Psoas muscle (tissue), 8 donors: ENCODE results near the gene FTCDNL1. TPM values are rescaled to one million over a fixed set of nuclear protein-coding genes. Genes with fewer than 3 reads are reported as not detected.

Experiments
- ATAC-seq, 4 donors: fragments of 200-7000 bp; cut with Tn5 transposase; one replicate each; pipeline ENCODE4 v1.9.1; 2020; ENCODE audit warnings: moderate library complexity in 3 of 4, mild to moderate bottlenecking in 2 of 4
- DNase-seq, 2 donors: peaks; one replicate each; pipeline ENCODE4 v3.0.0-alpha.2; 2020
- H3K27ac ChIP-seq: fragments of 200-600 bp; one replicate; pipeline ENCODE4 v1.8.0; 2022
- H3K27me3 ChIP-seq, 3 donors: fragments of 200-600 bp in 1 of 3; one replicate each; pipeline versions ENCODE4 v1.6.1 to v1.8.0; 2013 to 2022; ENCODE audit warnings: low read length in 2 of 3, mild to moderate bottlenecking in 2 of 3, moderate library complexity in 1 of 3; ENCODE audit not compliant: insufficient read depth in 3 of 3
- H3K36me3 ChIP-seq, 2 donors: fragments of 200-600 bp in 1 of 2; one replicate each; pipeline versions ENCODE4 v1.6.1 to v1.8.0; 2013 to 2022; ENCODE audit warnings: low read depth in 1 of 2, mild to moderate bottlenecking in 1 of 2, moderate library complexity in 1 of 2; ENCODE audit not compliant: insufficient read depth in 1 of 2
- H3K4me1 ChIP-seq: fragments of 200-600 bp; one replicate; pipeline ENCODE4 v1.8.0; 2022
- H3K4me3 ChIP-seq: fragments of 200-600 bp; one replicate; pipeline ENCODE4 v1.8.0; 2022; ENCODE audit warnings: mild to moderate bottlenecking
- H3K9me3 ChIP-seq: fragments of 200-600 bp; one replicate; pipeline ENCODE4 v1.8.0; 2022
- WGBS, 3 donors: extraction: QIAGEN DNeasy Blood & Tissue Kit; methylation state at CpG; one replicate each; pipeline versions ENCODE4 v1.1.6 to v1.1.7; 2013; 5-methylcytosine and 5-hydroxymethylcytosine counted together
- intact Hi-C, 2 donors: fragments of 100-400 bp; cut with DNase I; formaldehyde crosslinking; loops; one replicate each; pipeline versions ENCODE4 v1.11.0 to v1.14.2; 2022
- polyA plus RNA-seq, 3 donors: library from polyadenylated mRNA; stranded (reverse); fragments of 200-250 nt; gene quantifications; one replicate each; pipeline ENCODE4 v1.2.3, GENCODE V29; 2013
- total RNA-seq, 4 donors: library from RNA; stranded (reverse); fragmentation: NEBNext Ultra II Directional in 2 of 4; extraction: Animal tissue kit (Norgen Biotek cat#: 25700) in 2 of 4; gene quantifications; one replicate each; pipeline versions ENCODE4 v1.2.1 to v1.2.4, GENCODE V29; 2021 to 2023
- TF ChIP-seq, protein P1 (sequence below): fragments of 200-600 bp; IDR thresholded peaks from one replicate; pipeline ENCODE4 v1.8.0; 2022; ENCODE audit warnings: antibody characterized with exemption
- donor health status: healthy with polysubstance abuse.
- donor health status: DM: no; HTN: no; CAD: no; lungs with moderate emphysema.
- donor health status: Bipolar disorder and iron deficiency.
- donor health status: healthy.
- donor health status: DM: yes; HTN: yes; CAD: no.
- donor health status: DM: no; HTN: no; CAD: no.
- donor health status: DM: no; HTN: no; CAD: no.
- donor health status: DM: yes; HTN: yes; CAD: no.

FTCDNL1 gene
- total and polyA plus RNA-seq, 7 donors, result 4.9 to 25.7 (median 9.0) TPM

DNA sequence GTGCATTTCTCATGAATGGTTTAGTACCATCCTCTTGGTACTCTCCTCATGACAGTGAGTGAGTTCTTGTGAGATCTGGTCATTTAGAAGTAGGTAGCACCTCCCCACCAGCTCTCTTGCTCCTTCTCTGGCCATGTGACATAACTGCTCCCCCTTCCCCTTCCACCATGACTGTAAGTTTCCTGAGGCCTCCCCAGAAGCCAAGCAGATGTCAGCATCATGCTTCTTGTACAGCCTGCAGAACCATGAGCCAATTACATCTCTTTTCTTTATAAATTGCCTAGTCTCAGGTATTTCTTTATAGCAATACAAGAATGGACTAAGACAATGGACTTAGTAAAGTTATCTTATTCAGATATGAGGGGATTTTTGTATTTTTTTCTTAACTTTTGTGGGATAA lies 43.0 kb downstream of the FTCDNL1 start:
- Histone ChIP-seq H3K4me3 (no peak overlapping the region), H3K36me3 (no peaks in the 10 kb centered on the region), H3K4me1 (peaks cover 5% of the 10 kb centered on the region), H3K27me3 (no peaks in the 10 kb centered on the region), H3K27ac (no peak overlapping the region), H3K9me3 (no peaks in the 10 kb centered on the region)
- intact Hi-C loops, result no loop called here
- no peak for ATAC-seq
- no peak for DNase-seq
- TF ChIP-seq, protein P1, sequence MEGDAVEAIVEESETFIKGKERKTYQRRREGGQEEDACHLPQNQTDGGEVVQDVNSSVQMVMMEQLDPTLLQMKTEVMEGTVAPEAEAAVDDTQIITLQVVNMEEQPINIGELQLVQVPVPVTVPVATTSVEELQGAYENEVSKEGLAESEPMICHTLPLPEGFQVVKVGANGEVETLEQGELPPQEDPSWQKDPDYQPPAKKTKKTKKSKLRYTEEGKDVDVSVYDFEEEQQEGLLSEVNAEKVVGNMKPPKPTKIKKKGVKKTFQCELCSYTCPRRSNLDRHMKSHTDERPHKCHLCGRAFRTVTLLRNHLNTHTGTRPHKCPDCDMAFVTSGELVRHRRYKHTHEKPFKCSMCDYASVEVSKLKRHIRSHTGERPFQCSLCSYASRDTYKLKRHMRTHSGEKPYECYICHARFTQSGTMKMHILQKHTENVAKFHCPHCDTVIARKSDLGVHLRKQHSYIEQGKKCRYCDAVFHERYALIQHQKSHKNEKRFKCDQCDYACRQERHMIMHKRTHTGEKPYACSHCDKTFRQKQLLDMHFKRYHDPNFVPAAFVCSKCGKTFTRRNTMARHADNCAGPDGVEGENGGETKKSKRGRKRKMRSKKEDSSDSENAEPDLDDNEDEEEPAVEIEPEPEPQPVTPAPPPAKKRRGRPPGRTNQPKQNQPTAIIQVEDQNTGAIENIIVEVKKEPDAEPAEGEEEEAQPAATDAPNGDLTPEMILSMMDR, result no peak

DNA sequence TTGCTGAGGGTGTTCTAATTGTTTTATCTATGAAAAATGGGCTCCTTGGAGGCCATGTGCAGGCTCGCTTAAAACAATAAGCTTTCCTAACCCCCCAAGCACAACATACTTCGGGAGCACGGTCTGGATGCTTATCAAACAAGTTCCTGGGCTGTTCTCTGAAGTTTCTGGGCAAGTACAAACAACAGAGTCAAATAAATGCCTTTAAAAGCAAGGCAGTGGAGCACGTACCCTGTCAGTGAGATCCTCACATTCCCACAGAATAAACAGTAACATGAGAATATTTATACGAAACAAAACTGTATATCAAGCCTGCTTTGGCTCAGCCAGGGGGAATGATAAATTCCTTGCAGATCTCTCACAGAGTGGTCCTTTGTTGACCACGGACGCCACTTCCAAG lies 44.8 kb downstream of the FTCDNL1 start:
- Histone ChIP-seq H3K27me3 (no peaks in the 10 kb centered on the region), H3K4me1 (peaks cover 5% of the 10 kb centered on the region), H3K4me3 (no peak overlapping the region), H3K27ac (no peak overlapping the region), H3K9me3 (no peaks in the 10 kb centered on the region), H3K36me3 (no peaks in the 10 kb centered on the region)
- no peak for ATAC-seq
- TF ChIP-seq, protein P1, result no peak
- intact Hi-C loops, result no loop called here
- no peak for DNase-seq
- WGBS, 3 donors, result 61 to 64% (median 62%) methylated on average over 7 of the region's 7 CpGs

DNA sequence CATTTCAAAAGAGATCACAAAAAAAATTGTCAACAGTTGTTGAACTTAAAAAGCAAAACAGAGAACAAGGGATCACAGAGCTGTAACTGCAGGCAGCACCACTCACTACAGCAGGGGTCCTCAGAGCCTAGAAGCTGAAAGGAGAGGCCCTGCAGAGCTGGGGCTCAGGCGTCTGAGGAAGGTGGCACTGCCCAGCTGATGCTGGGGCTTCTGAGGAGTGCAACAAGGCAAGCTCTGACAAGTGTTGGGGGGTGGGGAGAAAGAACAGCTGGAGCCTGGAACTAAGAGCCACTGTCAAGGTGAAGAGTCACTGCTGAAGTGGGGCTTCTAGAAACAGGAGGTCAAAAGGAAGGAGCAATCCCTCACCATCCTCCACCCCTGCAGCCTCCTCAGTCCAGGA lies 46.2 kb downstream of the FTCDNL1 start:
- no peak for ATAC-seq
- H3K9me3 ChIP-seq, result no peaks in the 10 kb centered on the region
- peaks cover 2% of the 10 kb centered on the region for H3K4me1 ChIP-seq
- H3K27me3 ChIP-seq, result no peaks in the 10 kb centered on the region
- TF ChIP-seq, protein P1, result no peak
- no peak overlapping the region for H3K27ac ChIP-seq
- H3K4me3 ChIP-seq, result no peak overlapping the region
- no peaks in the 10 kb centered on the region for H3K36me3 ChIP-seq
- intact Hi-C loops, result no loop called here
- no peak for DNase-seq
- 33 to 42% (median 38%) methylated on average over 1 of the region's 1 CpG for WGBS, 3 donors

DNA sequence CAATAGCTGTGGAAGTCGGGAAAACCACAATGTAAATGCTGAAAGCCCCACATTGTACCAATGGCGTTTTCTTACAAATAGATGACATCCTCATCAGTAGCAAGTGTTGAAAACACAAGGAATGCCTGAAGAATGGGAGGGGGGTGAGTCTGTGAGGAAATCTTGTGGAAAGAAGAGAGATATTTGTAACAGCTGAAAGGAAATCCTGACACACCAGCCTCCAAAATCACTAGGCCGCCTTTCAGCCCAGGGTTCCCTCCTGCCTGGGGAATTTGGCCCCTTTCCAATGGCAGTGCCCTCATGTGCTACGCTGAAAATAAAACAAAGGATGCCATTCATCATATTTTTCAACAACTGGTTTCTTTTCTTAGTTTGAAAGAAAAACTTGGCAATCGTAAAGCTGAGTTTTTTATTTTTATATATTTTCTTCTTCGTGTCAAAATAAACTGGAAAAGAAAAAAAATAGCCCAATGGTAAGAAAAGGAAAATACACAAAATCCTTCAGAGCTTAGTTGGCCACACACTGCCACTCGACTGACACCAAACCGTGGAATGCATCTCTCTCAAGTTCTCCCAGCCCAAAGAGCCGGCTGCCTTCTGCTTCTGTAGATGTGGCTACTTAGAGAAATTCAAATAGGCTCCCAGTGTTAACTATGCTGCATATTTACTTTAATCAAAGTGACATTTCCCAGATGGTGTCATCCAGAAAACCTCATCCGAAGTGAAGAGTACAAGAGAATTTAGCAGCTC lies 52.0 kb downstream of the FTCDNL1 start:
- Histone ChIP-seq H3K9me3 (no peaks in the 10 kb centered on the region), H3K4me1 (peaks cover 15% of the 10 kb centered on the region), H3K27ac (no peak overlapping the region), H3K27me3 (no peaks in the 10 kb centered on the region), H3K4me3 (no peak overlapping the region), H3K36me3 (no peaks in the 10 kb centered on the region)
- WGBS, 3 donors, result 13 to 27% (median 17%) methylated on average over 10 of the region's 10 CpGs
- ATAC-seq, result peak in 3 of 4 donors; percentile 68 to 83 (median 70)
- intact Hi-C loops, result no loop called here
- peak; percentile 16 to 55 for DNase-seq
- TF ChIP-seq, protein P1, result no peak
